PFSK-1 (cell line): Measurements from ENCODE around the gene VWA3B.

ENCODE experiments used
- FOXP2 ChIP-seq: optimal IDR thresholded peaks from 2 replicates; pipeline ENCODE3; 2011; ENCODE audit warnings: borderline replicate concordance, control low read depth, inconsistent platforms; ENCODE audit not compliant: insufficient read depth; ENCODE audit errors: extremely low read length, extremely low read depth
- POLR2AphosphoS5 ChIP-seq: IDR thresholded peaks from 2 replicates; pipeline ENCODE4 v1.6.1; 2012; ENCODE audit warnings: low read depth, mild to moderate bottlenecking, control low read depth, low read length, moderate library complexity
- REST ChIP-seq, 2 experiments: IDR thresholded peaks; 2 replicates each; pipeline versions ENCODE4 v1.6.1 to v1.8.0; 2011 to 2012; ENCODE audit warnings: low read depth in 2 of 2, low read length in 2 of 2, control low read depth in 1 of 2, inconsistent platforms in 1 of 2, mild to moderate bottlenecking in 1 of 2, moderate library complexity in 1 of 2; ENCODE audit not compliant: insufficient read depth in 1 of 2
- SIN3A ChIP-seq: IDR thresholded peaks from 2 replicates; pipeline ENCODE4 v1.6.1; 2012; ENCODE audit warnings: mild to moderate bottlenecking, low read length, moderate library complexity, borderline replicate concordance; ENCODE audit not compliant: insufficient read depth
- TAF1 ChIP-seq: IDR thresholded peaks from 2 replicates; pipeline ENCODE4 v1.6.1; 2012; ENCODE audit warnings: low read length, control low read depth, borderline replicate concordance; ENCODE audit not compliant: insufficient read depth

VWA3B gene

GRCh38 chr2:98317214-98317613 lies 230.2 kb downstream of the VWA3B start:
- TF ChIP-seq POLR2AphosphoS5: no peak

- TF ChIP-seq TAF1 (no peak), POLR2AphosphoS5 (no peak), FOXP2 (no peak), REST (IDR thresholded peaks at IDR 0.05; ENCODE audit: insufficient read depth in 1 of 2, low read depth in 2 of 2, low read length in 2 of 2) (no peak)
Observed at GRCh38 chr2:98324181-98324580, 237.2 kb downstream of the VWA3B start.

GRCh38 chr2:98327776-98328175 lies 240.8 kb downstream of the VWA3B start:
- no peak for TF ChIP-seq REST (IDR thresholded peaks at IDR 0.05; ENCODE audit: insufficient read depth in 1 of 2, low read depth in 2 of 2, low read length in 2 of 2)
- no peak for TF ChIP-seq FOXP2
- TF ChIP-seq SIN3A: no peak
- no peak for TF ChIP-seq TAF1
- TF ChIP-seq POLR2AphosphoS5: no peak

GRCh38 chr2:98329549-98329948 lies 242.6 kb downstream of the VWA3B start:
- no peak for TF ChIP-seq POLR2AphosphoS5
- TF ChIP-seq FOXP2: no peak
- no peak for TF ChIP-seq SIN3A
- TF ChIP-seq REST (IDR thresholded peaks at IDR 0.05; ENCODE audit: insufficient read depth in 1 of 2, low read depth in 2 of 2, low read length in 2 of 2): no peak

- TF ChIP-seq REST (IDR thresholded peaks at IDR 0.05; ENCODE audit: insufficient read depth in 1 of 2, low read depth in 2 of 2, low read length in 2 of 2) (no peak), POLR2AphosphoS5 (no peak), TAF1 (no peak), FOXP2 (no peak), SIN3A (no peak)
Observed at GRCh38 chr2:98332989-98333388, 246.0 kb downstream of the VWA3B start.
